H1 (cell line): ENCODE data around the gene GNA12. TPM values are rescaled to one million over a fixed set of nuclear protein-coding genes. Genes with fewer than 3 reads are reported as not detected.

Experiments used
- CTCF ChIA-PET: fragments of 300-600 bp; sonication (Branson Sonifier 250); formaldehyde crosslinking; loops from one replicate; lab custom pipeline; 2021; ENCODE audit not compliant: partially characterized antibody; lab: Charles Lee
- POLR2A ChIA-PET: fragments of 300-600 bp; sonication (Branson Sonifier 250); formaldehyde crosslinking; loops from one replicate; lab custom pipeline; 2021; ENCODE audit warnings: inconsistent platforms; ENCODE audit not compliant: partially characterized antibody; lab: Charles Lee
- DNase-seq, 2 experiments: peaks; one replicate each; pipeline versions ENCODE4 v3.0.0 to v3.0.0-alpha.2; 2010 to 2022; ENCODE audit warnings: low spot score in 2 of 2, low read depth in 1 of 2, mixed read lengths in 1 of 2
- FAIRE-seq: peaks from 2 replicates; lab custom pipeline; 2011; peaks lifted over from hg19 to GRCh38; lab: Jason Lieb, UNC
- H2AFZ ChIP-seq: 2 replicates; pipeline ENCODE4 v1.8.1; 2012; ENCODE audit warnings: low read length, inconsistent platforms
- H2AK5ac ChIP-seq: 2 replicates; pipeline ENCODE4 v1.6.1; 2013; ENCODE audit warnings: low read depth, low read length
- H2BK120ac ChIP-seq: replicated peaks from 2 replicates; pipeline ENCODE3; 2013; ENCODE audit warnings: low read depth, low read length, inconsistent platforms
- H2BK12ac ChIP-seq: 2 replicates; pipeline ENCODE4 v1.6.1; 2013; ENCODE audit warnings: low read depth, low read length
- H2BK15ac ChIP-seq: 2 replicates; pipeline ENCODE4 v1.6.1; 2013; ENCODE audit warnings: low read length
- H2BK20ac ChIP-seq: 2 replicates; pipeline ENCODE4 v1.6.1; 2013; ENCODE audit warnings: low read length
- H2BK5ac ChIP-seq: 2 replicates; pipeline ENCODE4 v1.6.1; 2013; ENCODE audit warnings: low read depth, low read length
- H3K14ac ChIP-seq: 2 replicates; pipeline ENCODE4 v1.6.1; 2013; ENCODE audit warnings: inconsistent platforms; ENCODE audit not compliant: insufficient read length
- H3K18ac ChIP-seq: 2 replicates; pipeline ENCODE4 v1.6.1; 2013; ENCODE audit warnings: low read length; ENCODE audit errors: extremely low read depth
- H3K23ac ChIP-seq: 2 replicates; pipeline ENCODE4 v1.6.1; 2013; ENCODE audit warnings: inconsistent platforms; ENCODE audit not compliant: insufficient read length
- H3K23me2 ChIP-seq: 2 replicates; pipeline ENCODE4 v1.6.1; 2013; ENCODE audit warnings: low read depth, low read length
- H3K27ac ChIP-seq: 2 replicates; pipeline ENCODE4 v1.6.1; 2011; ENCODE audit warnings: low read depth, low read length, inconsistent platforms
- H3K27me3 ChIP-seq, 4 experiments: replicated peaks in 1 of 4; 1 replicate in 1 of 4; 2 replicates in 3 of 4; pipeline versions ENCODE4 v1.6.1 to v1.8.1; 2011 to 2013; ENCODE audit warnings: low read length in 3 of 4, mild to moderate bottlenecking in 3 of 4, inconsistent platforms in 2 of 4, mixed read lengths in 2 of 4, moderate library complexity in 1 of 4; ENCODE audit not compliant: control insufficient read depth in 3 of 4, insufficient read depth in 3 of 4; ENCODE audit errors: extremely low read depth in 1 of 4
- H3K36me3 ChIP-seq, 4 experiments: 2 replicates each; pipeline versions ENCODE4 v1.6.1 to v1.8.1; 2011 to 2013; ENCODE audit warnings: mild to moderate bottlenecking in 4 of 4, low read length in 3 of 4, moderate library complexity in 2 of 4, control low read depth in 1 of 4, inconsistent platforms in 1 of 4; ENCODE audit not compliant: insufficient read depth in 4 of 4, control insufficient read depth in 2 of 4
- H3K4ac ChIP-seq: replicated peaks from 2 replicates; pipeline ENCODE3; 2013; ENCODE audit warnings: low read length, low read depth, mixed read lengths, inconsistent platforms; ENCODE audit not compliant: insufficient read length
- H3K4me1 ChIP-seq, 4 experiments: replicated peaks in 1 of 4; 1 replicate in 1 of 4; 2 replicates in 3 of 4; pipeline versions ENCODE4 v1.6.1 to v1.8.1; 2011 to 2013; ENCODE audit warnings: low read length in 3 of 4, inconsistent platforms in 2 of 4, mixed read lengths in 1 of 4; ENCODE audit not compliant: insufficient read depth in 4 of 4, control insufficient read depth in 3 of 4
- H3K4me2 ChIP-seq, 2 experiments: 2 replicates each; pipeline versions ENCODE4 v1.6.1 to v1.8.1; 2011 to 2013; ENCODE audit warnings: low read depth in 2 of 2, low read length in 2 of 2, control low read depth in 1 of 2, inconsistent platforms in 1 of 2, mild to moderate bottlenecking in 1 of 2; ENCODE audit not compliant: insufficient read depth in 1 of 2
- H3K4me3 ChIP-seq, 4 experiments: fragments of 200-600, 300-600 bp in 1 of 4; sonication (generic), shearing (Covaris generic), sonication (Bioruptor Twin) in 1 of 4; 2 replicates each; pipeline versions ENCODE4 v1.5.1 to v1.8.1; 2011 to 2016; ENCODE audit warnings: low read length in 4 of 4, low read depth in 3 of 4, control low read depth in 2 of 4, inconsistent platforms in 2 of 4, mild to moderate bottlenecking in 2 of 4, mixed read lengths in 1 of 4, moderate library complexity in 1 of 4; ENCODE audit not compliant: insufficient read depth in 2 of 4; ENCODE audit errors: extremely low read depth in 1 of 4
- H3K56ac ChIP-seq: replicated peaks from 2 replicates; pipeline ENCODE3; 2013; ENCODE audit warnings: low read depth, mild to moderate bottlenecking, mixed read lengths, low read length, inconsistent platforms; ENCODE audit not compliant: insufficient read length
- H3K79me1 ChIP-seq: 2 replicates; pipeline ENCODE4 v1.6.1; 2013; ENCODE audit warnings: low read depth, low read length, control low read depth
- H3K79me2 ChIP-seq, 2 experiments: 2 replicates each; pipeline versions ENCODE4 v1.6.1 to v1.8.1; 2012 to 2013; ENCODE audit warnings: low read length in 2 of 2, mild to moderate bottlenecking in 2 of 2, inconsistent platforms in 1 of 2; ENCODE audit not compliant: insufficient read depth in 2 of 2, control insufficient read depth in 1 of 2
- H3K9ac ChIP-seq, 4 experiments: replicated peaks in 1 of 4; 1 replicate in 1 of 4; 2 replicates in 3 of 4; pipeline versions ENCODE4 v1.6.1 to v1.8.1; 2011 to 2013; ENCODE audit warnings: low read depth in 3 of 4, low read length in 3 of 4, control low read depth in 2 of 4, mild to moderate bottlenecking in 2 of 4, moderate library complexity in 2 of 4, inconsistent platforms in 1 of 4; ENCODE audit errors: extremely low read depth in 1 of 4
- H3K9me3 ChIP-seq, 2 experiments: 2 replicates each; pipeline versions ENCODE4 v1.6.1 to v1.8.1; 2012 to 2013; ENCODE audit warnings: mild to moderate bottlenecking in 2 of 2, moderate library complexity in 2 of 2, control low read depth in 1 of 2, inconsistent platforms in 1 of 2, low read depth in 1 of 2, low read length in 1 of 2, mixed read lengths in 1 of 2; ENCODE audit not compliant: insufficient read depth in 2 of 2
- H4K20me1 ChIP-seq, 2 experiments: replicated peaks in 1 of 2; 2 replicates each; pipeline versions ENCODE3 to v1.8.1; 2011 to 2013; ENCODE audit warnings: inconsistent platforms in 2 of 2, low read length in 2 of 2, mild to moderate bottlenecking in 1 of 2; ENCODE audit not compliant: insufficient read depth in 2 of 2, control insufficient read depth in 1 of 2
- H4K5ac ChIP-seq: 2 replicates; pipeline ENCODE4 v1.6.1; 2013; ENCODE audit warnings: low read length, low read depth, mixed read lengths, inconsistent platforms; ENCODE audit not compliant: insufficient read length
- H4K8ac ChIP-seq: 2 replicates; pipeline ENCODE4 v1.8.0; 2013; ENCODE audit warnings: mild to moderate bottlenecking, moderate library complexity, low read length, inconsistent platforms; ENCODE audit not compliant: insufficient read depth; ENCODE audit errors: extremely low read depth
- H4K91ac ChIP-seq: replicated peaks from 2 replicates; pipeline ENCODE3; 2013; ENCODE audit warnings: low read length, mixed read lengths, inconsistent platforms; ENCODE audit not compliant: insufficient read length
- CBX5 ChIP-seq: fragments of 300-800, 300-1000 bp; sonication (generic); IDR thresholded peaks from 2 replicates; pipeline ENCODE4 v1.7.1; 2016; ENCODE audit warnings: antibody characterized with exemption, low read length, low read depth
- CEBPB ChIP-seq: IDR thresholded peaks from 2 replicates; pipeline ENCODE4 v1.6.1; 2012; ENCODE audit warnings: low read depth, low read length
- CHD2 ChIP-seq: IDR thresholded peaks from 2 replicates; pipeline ENCODE4 v1.6.1; 2012; ENCODE audit warnings: low read length, improper control_type of control experiment
- CREB1 ChIP-seq: IDR thresholded peaks from 2 replicates; pipeline ENCODE4 v1.6.1; 2012; ENCODE audit warnings: inconsistent platforms
- EP300 ChIP-seq, 2 experiments: IDR thresholded peaks; 1 replicate in 1 of 2; 2 replicates in 1 of 2; pipeline ENCODE4 v1.6.1; 2011 to 2012; ENCODE audit warnings: low read depth in 2 of 2, low read length in 2 of 2, mild to moderate bottlenecking in 2 of 2, borderline replicate concordance in 1 of 2, inconsistent platforms in 1 of 2, moderate library complexity in 1 of 2
- KDM5A ChIP-seq: fragments of 200-600 bp; IDR thresholded peaks from 2 replicates; pipeline ENCODE4 v1.7.1; 2012; ENCODE audit warnings: mild to moderate bottlenecking, low read length, inconsistent platforms, mixed read lengths
- PHF8 ChIP-seq: fragments of 200-600 bp; sonication (generic); conservative IDR thresholded peaks from 2 replicates; pipeline ENCODE4 v1.7.1; 2012; ENCODE audit warnings: low read depth, mild to moderate bottlenecking, inconsistent platforms, low read length, moderate library complexity
- SIN3A ChIP-seq, 2 experiments: IDR thresholded peaks in 1 of 2; conservative IDR thresholded peaks in 1 of 2; 2 replicates each; pipeline ENCODE4 v1.6.1; 2011 to 2012; ENCODE audit warnings: low read length in 2 of 2, improper control_type of control experiment in 1 of 2, low read depth in 1 of 2, mild to moderate bottlenecking in 1 of 2
- SUZ12 ChIP-seq: fragments of 200-600 bp; sonication (generic); IDR thresholded peaks from 2 replicates; pipeline ENCODE4 v1.6.1; 2012; ENCODE audit warnings: mild to moderate bottlenecking, inconsistent platforms, low read length, moderate library complexity, mixed read lengths
- TEAD4 ChIP-seq: IDR thresholded peaks from 2 replicates; pipeline ENCODE4 v1.6.1; 2012; ENCODE audit warnings: low read depth, low read length, inconsistent platforms, mixed read lengths
- WGBS, 2 experiments: shearing (Covaris generic) in 1 of 2; methylation state at CpG; one replicate each; pipeline versions ENCODE4 v1.1.6 to v1.1.7; 2013 to 2015; ENCODE audit warnings: low lambda C conversion rate in 2 of 2, mixed read lengths in 2 of 2, inconsistent platforms in 1 of 2, low coverage in 1 of 2, missing lambda C conversion rate in 1 of 2; ENCODE audit not compliant: insufficient replicate concordance in 2 of 2, insufficient coverage in 1 of 2, insufficient read length in 1 of 2; ENCODE audit errors: extremely low coverage in 1 of 2, missing lambda C conversion rate in 1 of 2; 5-methylcytosine and 5-hydroxymethylcytosine counted together
- polyA plus RNA-seq, 7 experiments: library from polyadenylated mRNA; depleted of rRNA in 3 of 7; stranded (reverse) in 5 of 7; unstranded in 2 of 7; fragments of >200 nt in 5 of 7; fragments of 200-250 nt in 2 of 7; gene quantifications; 1 replicate in 5 of 7; 2 replicates in 1 of 7; 4 replicates in 1 of 7; pipeline versions ENCODE4 v1.2.1 to v1.2.3, GENCODE V29; 2011 to 2013; ENCODE audit warnings: missing spikeins in 2 of 7, mixed read lengths in 2 of 7
- total RNA-seq: library from RNA; stranded (reverse); fragmentation: NEBNext Ultra II Directional; extraction: Animal tissue kit (Norgen Biotek cat#: 25700); gene quantifications from 2 replicates; pipeline ENCODE4 v1.2.1, GENCODE V29; 2021

GNA12 gene
- total and polyA plus RNA-seq, 2 of the 8 experiments (the other 6 are each of a cell fraction or from before 2014, with no cell fraction given), result 96.5 to 109 TPM

DNA sequence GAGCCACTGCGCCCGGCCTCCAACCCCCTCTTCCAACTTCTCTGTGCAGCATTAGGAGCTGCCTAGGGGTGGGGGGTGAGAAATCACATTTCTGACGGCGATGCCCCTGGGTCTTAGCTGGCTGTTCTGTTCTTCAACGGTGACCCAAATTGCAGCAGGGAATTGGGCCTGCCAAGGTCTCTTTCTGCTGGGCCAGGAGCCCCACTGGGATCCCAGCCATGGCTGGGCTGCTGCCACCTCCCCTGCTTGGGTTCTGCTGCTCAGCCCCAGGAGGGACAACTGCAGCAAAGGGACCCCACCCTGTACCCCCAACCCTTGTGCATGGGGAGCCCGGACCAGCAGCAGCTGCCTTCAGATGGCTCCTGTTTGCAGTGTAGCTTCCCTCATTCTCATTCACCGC, 43.7 kb upstream of the GNA12 start:
- H4K8ac ChIP-seq, result no peak overlapping the region
- no peak overlapping the region for H2AK5ac ChIP-seq
- no peak overlapping the region for H2AFZ ChIP-seq
- no peak overlapping the region for H3K9ac ChIP-seq
- POLR2A ChIA-PET, result interaction anchor here (1.5 kb wide), 1 partner anchor 15 kb away, joined by 3 read pairs; no protein-coding TSS in a partner anchor
- 0 out of 2 replicates have a peak overlapping the region, but pooled peaks have one; percentile 46 for H2BK15ac ChIP-seq
- no peaks in the 10 kb centered on the region for H3K79me1 ChIP-seq
- H3K27me3 ChIP-seq, result no peaks in the 10 kb centered on the region
- H2BK120ac ChIP-seq, result no peak overlapping the region
- 76% methylated on average over 7 of the region's 7 CpGs; no CpG with 5 or more reads in 1 of the 2 experiments for WGBS, 2 experiments
- no peak overlapping the region for H3K18ac ChIP-seq
- H3K23ac ChIP-seq, result no peak overlapping the region
- H4K20me1 ChIP-seq, result no peaks in the 10 kb centered on the region
- no peaks in the 10 kb centered on the region for H3K79me2 ChIP-seq
- no peaks in the 10 kb centered on the region for H3K9me3 ChIP-seq
- no peaks in the 10 kb centered on the region for H3K23me2 ChIP-seq
- no peak overlapping the region for H2BK5ac ChIP-seq
- H3K27ac ChIP-seq, result no peak overlapping the region; the same call in 1 of the 2 replicates
- no peak overlapping the region for H3K4me2 ChIP-seq
- no peak overlapping the region for H4K5ac ChIP-seq
- DNase-seq (no peak), FAIRE-seq (no peak)
- no peak overlapping the region for H4K91ac ChIP-seq
- H2BK12ac ChIP-seq, result no peak overlapping the region
- H3K36me3 ChIP-seq, result no peaks in the 10 kb centered on the region
- H3K4me3 ChIP-seq, result no peak overlapping the region
- H2BK20ac ChIP-seq, result no peak overlapping the region
- peaks cover 0 to 3% (median 2%) of the 10 kb centered on the region in 4 experiments; a peak in 2 of 7 replicates for H3K4me1 ChIP-seq
- H3K4ac ChIP-seq, result no peak overlapping the region
- no peak overlapping the region for H3K14ac ChIP-seq
- H3K56ac ChIP-seq, result no peak overlapping the region
- CTCF ChIA-PET, result interaction anchor here (0.7 to 2.8 kb wide), 19 partner anchors 10 to 515 kb away, joined by 3 to 16 read pairs (median 5); no protein-coding TSS in a partner anchor
- TF ChIP-seq CBX5 (no peak), CHD2 (no peak), KDM5A (no peak), SUZ12 (no peak), CEBPB (no peak), PHF8 (no peak), SIN3A (conservative IDR thresholded peaks at IDR 0.05 in 1 of 2, IDR thresholded peaks at IDR 0.05 in 1 of 2; ENCODE audit: low read depth in 1 of 2, low read length in 2 of 2) (no peak), TEAD4 (no peak), CREB1 (no peak), EP300 (IDR thresholded peaks at IDR 0.05; ENCODE audit: borderline replicate concordance in 1 of 2, low read depth in 2 of 2, low read length in 2 of 2) (no peak)
